ENCODE measurements around the gene PCBP3. TPM values are rescaled to one million over a fixed set of nuclear protein-coding genes. Genes with fewer than 3 reads are reported as not detected.

Gene PCBP3
- total and polyA plus RNA-seq, 4 donors: 0.36 to 1.6 (median 0.42) TPM

DNA sequence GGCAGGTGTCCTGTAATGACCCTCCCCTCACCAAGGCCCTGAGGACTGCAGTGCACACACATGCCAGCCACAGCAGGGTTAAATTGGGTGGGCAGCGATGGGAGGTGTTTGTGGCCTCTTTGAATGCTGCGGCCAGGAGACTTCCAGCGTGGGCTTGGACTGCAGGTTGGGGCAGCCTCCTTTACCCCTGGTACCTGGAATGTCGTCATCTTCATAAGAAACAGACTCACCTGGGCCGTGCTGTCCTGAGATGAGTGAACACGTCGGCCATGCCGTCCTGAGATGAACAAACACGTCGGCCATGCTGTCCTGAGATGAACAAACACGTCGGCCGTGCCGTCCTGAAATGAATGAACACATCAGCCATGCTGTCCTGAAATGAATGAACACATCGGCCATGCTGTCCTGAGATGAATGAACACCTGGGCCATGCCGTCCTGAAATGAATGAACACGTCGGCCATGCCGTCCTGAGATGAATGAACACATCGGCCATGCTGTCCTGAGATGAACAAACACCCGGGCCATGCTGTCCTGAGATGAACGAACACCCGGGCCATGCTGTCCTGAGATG lies 288.0 kb downstream of the PCBP3 start:
- H3K27ac ChIP-seq (ENCODE audit: low read depth in 1 of 2, low read length in 2 of 2): no peak overlapping the region
- no peaks in the 10 kb centered on the region for H3K27me3 ChIP-seq (ENCODE audit: control insufficient read depth in 4 of 4, insufficient read depth in 4 of 4, low read length in 3 of 4)
- H3K36me3 ChIP-seq (ENCODE audit: control insufficient read depth in 4 of 4, insufficient read depth in 3 of 4, low read depth in 1 of 4, low read length in 3 of 4): no peaks in the 10 kb centered on the region
- TF ChIP-seq, protein P1, sequence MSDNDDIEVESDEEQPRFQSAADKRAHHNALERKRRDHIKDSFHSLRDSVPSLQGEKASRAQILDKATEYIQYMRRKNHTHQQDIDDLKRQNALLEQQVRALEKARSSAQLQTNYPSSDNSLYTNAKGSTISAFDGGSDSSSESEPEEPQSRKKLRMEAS (IDR thresholded peaks at IDR 0.05): no peak
- TF ChIP-seq, protein P2, sequence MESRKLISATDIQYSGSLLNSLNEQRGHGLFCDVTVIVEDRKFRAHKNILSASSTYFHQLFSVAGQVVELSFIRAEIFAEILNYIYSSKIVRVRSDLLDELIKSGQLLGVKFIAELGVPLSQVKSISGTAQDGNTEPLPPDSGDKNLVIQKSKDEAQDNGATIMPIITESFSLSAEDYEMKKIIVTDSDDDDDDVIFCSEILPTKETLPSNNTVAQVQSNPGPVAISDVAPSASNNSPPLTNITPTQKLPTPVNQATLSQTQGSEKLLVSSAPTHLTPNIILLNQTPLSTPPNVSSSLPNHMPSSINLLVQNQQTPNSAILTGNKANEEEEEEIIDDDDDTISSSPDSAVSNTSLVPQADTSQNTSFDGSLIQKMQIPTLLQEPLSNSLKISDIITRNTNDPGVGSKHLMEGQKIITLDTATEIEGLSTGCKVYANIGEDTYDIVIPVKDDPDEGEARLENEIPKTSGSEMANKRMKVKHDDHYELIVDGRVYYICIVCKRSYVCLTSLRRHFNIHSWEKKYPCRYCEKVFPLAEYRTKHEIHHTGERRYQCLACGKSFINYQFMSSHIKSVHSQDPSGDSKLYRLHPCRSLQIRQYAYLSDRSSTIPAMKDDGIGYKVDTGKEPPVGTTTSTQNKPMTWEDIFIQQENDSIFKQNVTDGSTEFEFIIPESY (IDR thresholded peaks at IDR 0.05): no peak
- TF ChIP-seq, protein P3, sequence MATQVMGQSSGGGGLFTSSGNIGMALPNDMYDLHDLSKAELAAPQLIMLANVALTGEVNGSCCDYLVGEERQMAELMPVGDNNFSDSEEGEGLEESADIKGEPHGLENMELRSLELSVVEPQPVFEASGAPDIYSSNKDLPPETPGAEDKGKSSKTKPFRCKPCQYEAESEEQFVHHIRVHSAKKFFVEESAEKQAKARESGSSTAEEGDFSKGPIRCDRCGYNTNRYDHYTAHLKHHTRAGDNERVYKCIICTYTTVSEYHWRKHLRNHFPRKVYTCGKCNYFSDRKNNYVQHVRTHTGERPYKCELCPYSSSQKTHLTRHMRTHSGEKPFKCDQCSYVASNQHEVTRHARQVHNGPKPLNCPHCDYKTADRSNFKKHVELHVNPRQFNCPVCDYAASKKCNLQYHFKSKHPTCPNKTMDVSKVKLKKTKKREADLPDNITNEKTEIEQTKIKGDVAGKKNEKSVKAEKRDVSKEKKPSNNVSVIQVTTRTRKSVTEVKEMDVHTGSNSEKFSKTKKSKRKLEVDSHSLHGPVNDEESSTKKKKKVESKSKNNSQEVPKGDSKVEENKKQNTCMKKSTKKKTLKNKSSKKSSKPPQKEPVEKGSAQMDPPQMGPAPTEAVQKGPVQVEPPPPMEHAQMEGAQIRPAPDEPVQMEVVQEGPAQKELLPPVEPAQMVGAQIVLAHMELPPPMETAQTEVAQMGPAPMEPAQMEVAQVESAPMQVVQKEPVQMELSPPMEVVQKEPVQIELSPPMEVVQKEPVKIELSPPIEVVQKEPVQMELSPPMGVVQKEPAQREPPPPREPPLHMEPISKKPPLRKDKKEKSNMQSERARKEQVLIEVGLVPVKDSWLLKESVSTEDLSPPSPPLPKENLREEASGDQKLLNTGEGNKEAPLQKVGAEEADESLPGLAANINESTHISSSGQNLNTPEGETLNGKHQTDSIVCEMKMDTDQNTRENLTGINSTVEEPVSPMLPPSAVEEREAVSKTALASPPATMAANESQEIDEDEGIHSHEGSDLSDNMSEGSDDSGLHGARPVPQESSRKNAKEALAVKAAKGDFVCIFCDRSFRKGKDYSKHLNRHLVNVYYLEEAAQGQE (IDR thresholded peaks at IDR 0.05): no peak
- no peak for TF ChIP-seq RAD21 (IDR thresholded peaks at IDR 0.05)
- TF ChIP-seq RXRA (IDR thresholded peaks at IDR 0.05): no peak
- TF ChIP-seq YY1 (IDR thresholded peaks at IDR 0.05): no peak
- TF ChIP-seq TAF1 (conservative IDR thresholded peaks at IDR 0.05): no peak
- TF ChIP-seq HNF4A (conservative IDR thresholded peaks at IDR 0.05): no peak
- TF ChIP-seq FOXA1 (IDR thresholded peaks at IDR 0.05): no peak
- TF ChIP-seq HNF4G (IDR thresholded peaks at IDR 0.05): no peak
- no peak for TF ChIP-seq EGR1 (IDR thresholded peaks at IDR 0.05; ENCODE audit: low read depth in 2 of 2)
- no peak for TF ChIP-seq FOXA2 (IDR thresholded peaks at IDR 0.05)
- no peak for TF ChIP-seq JUND (IDR thresholded peaks at IDR 0.05)
- TF ChIP-seq NR2F2 (IDR thresholded peaks at IDR 0.05): no peak
- TF ChIP-seq GABPA (IDR thresholded peaks at IDR 0.05 in 1 of 2, conservative IDR thresholded peaks at IDR 0.05 in 1 of 2): no peak
- no peak for TF ChIP-seq SP1 (IDR thresholded peaks at IDR 0.05)
- TF ChIP-seq, protein P4, sequence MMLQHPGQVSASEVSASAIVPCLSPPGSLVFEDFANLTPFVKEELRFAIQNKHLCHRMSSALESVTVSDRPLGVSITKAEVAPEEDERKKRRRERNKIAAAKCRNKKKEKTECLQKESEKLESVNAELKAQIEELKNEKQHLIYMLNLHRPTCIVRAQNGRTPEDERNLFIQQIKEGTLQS (IDR thresholded peaks at IDR 0.05): no peak
- TF ChIP-seq, protein P5, sequence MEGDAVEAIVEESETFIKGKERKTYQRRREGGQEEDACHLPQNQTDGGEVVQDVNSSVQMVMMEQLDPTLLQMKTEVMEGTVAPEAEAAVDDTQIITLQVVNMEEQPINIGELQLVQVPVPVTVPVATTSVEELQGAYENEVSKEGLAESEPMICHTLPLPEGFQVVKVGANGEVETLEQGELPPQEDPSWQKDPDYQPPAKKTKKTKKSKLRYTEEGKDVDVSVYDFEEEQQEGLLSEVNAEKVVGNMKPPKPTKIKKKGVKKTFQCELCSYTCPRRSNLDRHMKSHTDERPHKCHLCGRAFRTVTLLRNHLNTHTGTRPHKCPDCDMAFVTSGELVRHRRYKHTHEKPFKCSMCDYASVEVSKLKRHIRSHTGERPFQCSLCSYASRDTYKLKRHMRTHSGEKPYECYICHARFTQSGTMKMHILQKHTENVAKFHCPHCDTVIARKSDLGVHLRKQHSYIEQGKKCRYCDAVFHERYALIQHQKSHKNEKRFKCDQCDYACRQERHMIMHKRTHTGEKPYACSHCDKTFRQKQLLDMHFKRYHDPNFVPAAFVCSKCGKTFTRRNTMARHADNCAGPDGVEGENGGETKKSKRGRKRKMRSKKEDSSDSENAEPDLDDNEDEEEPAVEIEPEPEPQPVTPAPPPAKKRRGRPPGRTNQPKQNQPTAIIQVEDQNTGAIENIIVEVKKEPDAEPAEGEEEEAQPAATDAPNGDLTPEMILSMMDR (IDR thresholded peaks at IDR 0.05; ENCODE audit: low read depth, low read length, missing input control): no peak
- H3K4me1 ChIP-seq (ENCODE audit: control insufficient read depth in 4 of 4, insufficient read depth in 4 of 4, low read length in 3 of 4): no peaks in the 10 kb centered on the region
- H3K9me3 ChIP-seq (ENCODE audit: control insufficient read depth in 4 of 4, low read length in 3 of 4): peaks cover 0 to 4% (median 0%) of the 10 kb centered on the region in 4 donors
- no peak for DNase-seq (ENCODE audit: low spot score)
- WGBS: 83% methylated on average over 23 of the region's 23 CpGs
- no peak overlapping the region for H3K9ac ChIP-seq (ENCODE audit: low read depth in 1 of 2, low read length in 2 of 2)
- no peak overlapping the region for H3K4me3 ChIP-seq (ENCODE audit: low read depth in 1 of 3, low read length in 3 of 3)
